Measurements from ENCODE around the gene ARHGEF9. TPM values are rescaled to one million over a fixed set of nuclear protein-coding genes. Genes with fewer than 3 reads are reported as not detected.

The ARHGEF9 gene
- total and polyA plus RNA-seq, 2 of the 8 experiments (the other 6 are each of a cell fraction or from before 2014, with no cell fraction given), result 28.7 to 31.8 TPM

DNA sequence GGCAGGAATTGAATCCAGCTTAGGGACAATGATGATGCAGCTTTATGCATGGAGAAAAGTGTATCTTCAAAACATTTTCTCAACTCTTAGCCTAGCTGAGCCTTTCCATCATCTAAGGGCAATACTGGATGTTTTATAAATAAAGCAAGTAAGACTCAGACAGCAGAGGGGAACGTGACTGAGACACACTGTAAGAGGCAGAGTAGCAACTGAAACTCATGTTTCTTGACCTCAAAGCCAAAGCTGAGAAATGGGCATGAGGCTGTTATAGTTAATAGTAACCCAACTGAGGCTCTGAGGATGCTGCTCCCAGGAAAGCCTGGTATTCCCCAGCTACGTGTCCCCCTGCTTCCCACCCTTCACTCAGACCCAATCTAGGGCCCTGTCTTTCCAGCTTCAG lies 44.6 kb downstream of the ARHGEF9 start (continued):
- TF ChIP-seq NANOG (IDR thresholded peaks at IDR 0.05; ENCODE audit: insufficient read depth, low read depth, low read length, poor library complexity, severe bottlenecking), result no peak
- TF ChIP-seq RAD21 (IDR thresholded peaks at IDR 0.05 in 1 of 2, conservative IDR thresholded peaks at IDR 0.05 in 1 of 2; ENCODE audit: low read depth in 2 of 2, low read length in 2 of 2), result no peak
